ENCODE results near the gene MYO3B. TPM values are rescaled to one million over a fixed set of nuclear protein-coding genes. Genes with fewer than 3 reads are reported as not detected.
"Not testable (repeated sequence)": the region's sequence is repeated elsewhere in the genome, so short reads cannot be mapped to it uniquely, and the experiment has no call there.

The MYO3B gene
- total RNA-seq, 1 donor from 2014 or later, result not detected

GRCh38 chr2:170270278-170270864 is 92.4 kb downstream of the MYO3B start:
- H3K9me3 Mint-ChIP-seq (ENCODE audit: low read depth), result no peaks in the 10 kb centered on the region
- TF ChIP-seq CTCF (IDR thresholded peaks at IDR 0.05), result no peak
- H3K27ac Mint-ChIP-seq (ENCODE audit: unreplicated experiment), result no peak overlapping the region
- H3K36me3 Mint-ChIP-seq (ENCODE audit: low read depth), result no peaks in the 10 kb centered on the region
- DNase-seq (ENCODE audit: low spot score), result no peak
- peaks cover 8% of the 10 kb centered on the region for H3K27me3 Mint-ChIP-seq (ENCODE audit: low read depth)
- H3K4me3 Mint-ChIP-seq (ENCODE audit: unreplicated experiment), result no peak overlapping the region
- H3K4me1 Mint-ChIP-seq (ENCODE audit: low read depth), result no peaks in the 10 kb centered on the region

- no peak for TF ChIP-seq CTCF (IDR thresholded peaks at IDR 0.05)
- H3K27me3 Mint-ChIP-seq (ENCODE audit: low read depth), result peaks cover 8% of the 10 kb centered on the region
Measured at GRCh38 chr2:170271340-170271739, 93.4 kb downstream of the MYO3B start.

GRCh38 chr2:170276056-170276455 is 98.1 kb downstream of the MYO3B start:
- no peak for TF ChIP-seq CTCF (IDR thresholded peaks at IDR 0.05)
- no peak for DNase-seq (ENCODE audit: low spot score)
- Mint-ChIP-seq H3K27ac (ENCODE audit: unreplicated experiment) (no peak overlapping the region), H3K4me3 (ENCODE audit: unreplicated experiment) (no peak overlapping the region), H3K27me3 (ENCODE audit: low read depth) (peaks cover 24% of the 10 kb centered on the region), H3K36me3 (ENCODE audit: low read depth) (no peaks in the 10 kb centered on the region), H3K9me3 (ENCODE audit: low read depth) (peaks cover 10% of the 10 kb centered on the region), H3K4me1 (ENCODE audit: low read depth) (no peaks in the 10 kb centered on the region)

More at GRCh38 chr2:170271340-170271739, 93.4 kb downstream of the MYO3B start:
- no peaks in the 10 kb centered on the region for H3K4me1 Mint-ChIP-seq (ENCODE audit: low read depth)
- no peak overlapping the region for H3K4me3 Mint-ChIP-seq (ENCODE audit: unreplicated experiment)
- H3K9me3 Mint-ChIP-seq (ENCODE audit: low read depth), result no peaks in the 10 kb centered on the region
- H3K36me3 Mint-ChIP-seq (ENCODE audit: low read depth), result no peaks in the 10 kb centered on the region
- H3K27ac Mint-ChIP-seq (ENCODE audit: unreplicated experiment), result no peak overlapping the region
- DNase-seq (ENCODE audit: low spot score), result no peak

- no peaks in the 10 kb centered on the region for H3K36me3 Mint-ChIP-seq (ENCODE audit: low read depth)
- H3K27me3 Mint-ChIP-seq (ENCODE audit: low read depth), result peaks cover 24% of the 10 kb centered on the region
- no peak for TF ChIP-seq CTCF (IDR thresholded peaks at IDR 0.05)
Measured at GRCh38 chr2:170276925-170277629, 99.1 kb downstream of the MYO3B start.

GRCh38 chr2:170277951-170278350 is 100.0 kb downstream of the MYO3B start:
- Mint-ChIP-seq H3K27ac (ENCODE audit: unreplicated experiment) (no peak overlapping the region), H3K27me3 (ENCODE audit: low read depth) (peaks cover 24% of the 10 kb centered on the region), H3K36me3 (ENCODE audit: low read depth) (no peaks in the 10 kb centered on the region), H3K4me1 (ENCODE audit: low read depth) (no peaks in the 10 kb centered on the region), H3K4me3 (ENCODE audit: unreplicated experiment) (no peak overlapping the region), H3K9me3 (ENCODE audit: low read depth) (peaks cover 13% of the 10 kb centered on the region)
- DNase-seq (ENCODE audit: low spot score), result no peak
- no peak for TF ChIP-seq CTCF (IDR thresholded peaks at IDR 0.05)

More at GRCh38 chr2:170276925-170277629, 99.1 kb downstream of the MYO3B start:
- no peak overlapping the region for H3K27ac Mint-ChIP-seq (ENCODE audit: unreplicated experiment)
- H3K4me1 Mint-ChIP-seq (ENCODE audit: low read depth), result no peaks in the 10 kb centered on the region
- DNase-seq (ENCODE audit: low spot score), result no peak
- H3K9me3 Mint-ChIP-seq (ENCODE audit: low read depth), result peaks cover 13% of the 10 kb centered on the region
- H3K4me3 Mint-ChIP-seq (ENCODE audit: unreplicated experiment), result no peak overlapping the region

GRCh38 chr2:170279615-170280014 is 101.7 kb downstream of the MYO3B start:
- DNase-seq (ENCODE audit: low spot score); H3K4me3 Mint-ChIP-seq (ENCODE audit: unreplicated experiment); H3K4me1 Mint-ChIP-seq (ENCODE audit: low read depth); H3K36me3 Mint-ChIP-seq (ENCODE audit: low read depth); H3K27ac Mint-ChIP-seq (ENCODE audit: unreplicated experiment): not testable (repeated sequence)
- Mint-ChIP-seq H3K9me3 (ENCODE audit: low read depth) (peaks cover 13% of the 10 kb centered on the region), H3K27me3 (ENCODE audit: low read depth) (peaks cover 21% of the 10 kb centered on the region)

Measured in chondrocyte (in vitro differentiated cells).